Occipital lobe (tissue), 2 donors: Measurements from ENCODE around the gene UBL7. TPM values are rescaled to one million over a fixed set of nuclear protein-coding genes. Genes with fewer than 3 reads are reported as not detected.
A peak's percentile ranks its signal among the peaks of the same experiment; 100 is the strongest.

Source experiments
- DNase-seq: peaks from one replicate; lab custom pipeline; 2025; lab: John Stamatoyannopoulos, UW
- total RNA-seq: library from RNA; depleted of rRNA; stranded (reverse); fragments of >200 nt; gene quantifications from one replicate; pipeline ENCODE4 v1.2.3, GENCODE V29; 2014

The UBL7 gene
- total RNA-seq, 1 donor from 2014 or later, result 31.2 TPM

- no peak for DNase-seq
These were observed 52.6 kb downstream of the UBL7 start for GRCh38 chr15:74408385-74408784.

DNA sequence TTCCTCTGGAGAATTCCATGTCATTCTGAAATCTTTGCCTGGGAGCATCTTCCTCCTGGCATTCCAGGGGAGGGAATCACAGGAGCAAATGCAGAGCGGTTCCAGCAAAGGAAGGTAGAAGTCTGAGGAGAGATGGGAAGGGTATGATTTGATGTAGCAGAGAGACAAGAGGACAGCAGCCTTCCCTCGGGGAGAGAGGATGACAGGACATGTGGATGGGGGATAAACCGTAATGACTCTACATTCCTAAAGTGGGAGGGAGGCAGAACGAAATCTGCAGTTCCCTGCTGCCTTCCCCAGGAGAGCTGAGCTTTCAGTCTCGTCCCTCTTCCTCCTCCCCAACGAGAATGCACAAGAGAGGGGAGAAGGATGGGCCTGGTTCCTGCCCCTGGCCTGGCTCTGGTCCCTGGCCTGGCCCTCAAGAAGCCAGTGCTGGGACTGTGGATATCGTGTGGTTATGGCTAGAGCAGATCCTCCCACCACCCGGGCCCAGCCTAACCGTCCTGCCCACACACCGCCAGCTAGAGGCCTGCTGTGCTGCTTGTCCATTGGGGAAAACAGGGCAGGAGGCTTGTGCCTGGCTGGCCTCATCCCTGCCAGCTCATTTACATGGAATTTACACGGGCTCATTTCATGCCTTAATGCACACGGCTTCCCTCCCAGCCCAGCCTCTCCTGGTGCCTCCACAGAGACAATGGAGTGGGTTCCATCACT lies 53.8 kb downstream of the UBL7 start:
- peak; percentile 67 for DNase-seq

DNA sequence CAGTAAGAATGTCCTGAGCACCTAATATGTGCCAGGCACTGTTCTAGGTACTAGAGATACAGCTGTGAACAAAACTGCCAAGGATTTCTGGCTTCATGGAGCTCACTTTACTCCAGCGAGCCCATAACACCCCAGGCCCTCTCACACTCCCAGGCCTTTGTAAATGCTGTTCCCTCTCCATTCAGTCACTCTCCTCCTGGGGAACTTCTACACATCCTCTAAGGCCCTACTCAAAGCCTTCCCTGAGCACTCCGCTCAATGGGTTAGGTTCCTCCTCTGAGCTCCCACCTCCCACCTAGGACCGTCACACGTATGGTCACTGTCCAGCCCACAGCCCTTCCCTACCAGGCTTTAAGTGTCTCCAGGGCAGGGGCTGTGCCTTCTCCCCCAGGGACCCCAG lies 54.4 kb downstream of the UBL7 start:
- DNase-seq, result no peak

DNA sequence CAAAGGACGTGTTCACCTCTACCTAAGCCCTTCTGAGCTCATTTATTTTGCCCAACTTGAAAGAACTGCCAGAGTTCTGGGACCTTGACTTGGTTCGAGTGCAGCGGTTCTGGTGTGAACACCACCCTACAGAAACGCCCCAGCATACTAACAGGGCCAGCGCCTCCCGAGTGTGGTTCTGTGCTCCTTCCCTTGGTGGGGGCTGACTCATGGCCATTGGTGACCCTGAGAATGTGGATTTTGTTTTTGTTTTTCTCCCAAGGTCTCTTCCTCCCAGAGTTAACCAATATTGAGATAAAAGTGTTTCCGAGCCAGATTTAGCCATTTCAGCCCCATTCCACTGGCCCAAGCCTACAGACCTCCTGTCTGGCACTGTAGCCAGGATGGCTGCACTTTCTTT lies 55.1 kb downstream of the UBL7 start:
- DNase-seq, result no peak

- no peak for DNase-seq
These were observed 56.9 kb downstream of the UBL7 start for GRCh38 chr15:74403991-74404563.

DNA sequence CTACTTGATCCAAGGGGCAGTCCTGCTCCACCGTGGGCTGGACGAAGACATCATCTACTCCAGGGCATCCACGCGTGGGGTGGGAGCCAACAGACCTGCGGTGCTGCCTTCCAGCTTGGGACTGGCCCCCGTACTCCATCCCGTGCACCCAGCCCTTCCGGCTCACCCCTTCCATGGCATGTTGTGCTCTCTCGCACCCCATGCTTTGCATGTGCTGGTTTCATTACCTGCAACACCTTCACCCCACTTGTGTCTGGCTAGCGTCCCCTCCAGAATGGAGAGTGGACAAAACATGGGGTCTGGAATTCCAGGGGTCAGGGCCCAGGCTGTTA lies 57.4 kb downstream of the UBL7 start:
- no peak for DNase-seq

GRCh38 chr15:74402873-74403587 lies 57.9 kb downstream of the UBL7 start:
- no peak for DNase-seq

- DNase-seq, result no peak
These were observed 58.6 kb downstream of the UBL7 start for GRCh38 chr15:74402337-74402841.

- DNase-seq, result no peak
These were observed 59.8 kb downstream of the UBL7 start for GRCh38 chr15:74400915-74401757.

DNA sequence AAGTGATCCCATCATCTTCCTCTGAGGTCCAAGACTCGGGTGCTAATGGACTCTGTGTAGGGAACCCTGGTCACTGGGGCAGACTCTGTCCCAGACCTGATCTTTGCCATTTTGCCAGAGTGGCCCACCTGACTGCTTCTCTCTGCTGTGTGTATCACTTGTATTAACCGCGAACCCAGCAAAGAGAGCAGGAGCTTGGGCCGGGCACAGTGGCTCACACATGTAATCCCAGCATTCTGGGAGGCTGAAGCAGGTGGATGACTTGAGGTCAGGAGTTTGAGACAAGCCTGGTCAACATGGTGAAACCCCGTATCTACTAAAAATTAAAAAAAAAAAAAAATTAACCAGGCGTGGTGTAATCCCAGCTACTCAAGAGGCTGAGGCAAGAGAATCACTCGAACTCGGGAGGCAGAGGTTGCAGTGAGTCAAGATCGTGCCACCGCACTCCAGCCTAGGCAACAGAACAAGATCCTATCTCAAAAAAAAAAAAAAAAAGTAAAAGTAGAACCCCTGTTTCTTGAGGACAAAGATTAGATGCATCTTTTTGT lies 60.6 kb downstream of the UBL7 start:
- DNase-seq, result no peak

GRCh38 chr15:74399511-74400312 lies 61.2 kb downstream of the UBL7 start:
- DNase-seq, result no peak

- DNase-seq, result no peak
These were observed 61.9 kb downstream of the UBL7 start for GRCh38 chr15:74399100-74399499.

GRCh38 chr15:74398183-74398582 lies 62.8 kb downstream of the UBL7 start:
- no peak for DNase-seq

GRCh38 chr15:74397239-74398068 lies 63.5 kb downstream of the UBL7 start:
- no peak for DNase-seq

DNA sequence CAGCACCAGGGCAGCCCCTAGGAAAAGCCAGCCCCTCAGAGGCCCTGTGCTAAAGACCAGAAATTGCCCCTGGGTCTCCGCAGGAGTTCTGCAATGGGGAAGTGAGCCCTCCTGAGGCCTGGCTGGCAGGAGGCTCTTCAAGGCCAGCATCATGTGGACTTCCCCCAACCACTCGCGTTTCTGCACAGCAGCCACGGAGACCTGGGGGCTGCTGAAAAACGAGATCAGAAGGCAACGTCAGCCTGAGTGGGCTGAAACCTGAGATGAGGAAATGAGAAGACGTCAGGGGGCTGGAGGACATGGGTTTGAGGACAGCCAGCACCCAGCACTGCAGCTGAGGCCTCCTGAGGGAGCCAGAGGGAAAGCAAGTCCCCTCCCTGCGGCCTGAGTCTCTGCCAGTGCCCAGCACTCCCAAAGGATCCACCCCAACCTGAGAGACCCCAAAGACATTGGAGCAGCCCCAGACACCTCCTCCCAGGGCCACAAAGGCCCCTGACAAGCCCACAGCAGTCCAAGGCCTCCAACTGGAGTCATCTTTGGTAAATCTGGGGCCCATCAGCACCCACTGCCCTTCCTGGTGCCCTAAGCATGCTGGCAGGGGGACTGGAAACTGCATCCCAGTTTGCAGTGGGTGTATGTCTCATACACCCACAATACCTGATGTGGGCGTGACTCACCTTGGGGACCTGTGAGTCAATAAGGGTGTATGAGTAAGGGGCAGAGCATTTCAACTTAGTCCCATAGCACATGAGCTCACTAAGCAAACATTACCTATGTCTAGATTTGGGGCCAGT lies 64.3 kb downstream of the UBL7 start:
- no peak for DNase-seq

GRCh38 chr15:74396146-74396438 lies 64.9 kb downstream of the UBL7 start:
- no peak for DNase-seq
